Measurements from ENCODE around the gene ARHGEF1.

- TF ChIP-seq CTCF (conservative IDR thresholded peaks at IDR 0.05; ENCODE audit: low read length) (no peak), EZH2phosphoT487 (IDR thresholded peaks at IDR 0.05; ENCODE audit: borderline replicate concordance) (no peak)
Observed at GRCh38 chr19:41947091-41947490, 64.1 kb downstream of the ARHGEF1 start.
